DMS53 treated with DMSO at 0.1 percent for 48 hours (cell line): ENCODE data around the gene MAP2K4.

Experiments used
- DNase-seq: peaks from one replicate; lab custom pipeline; 2025; ENCODE audit not compliant: unreplicated experiment; lab: John Stamatoyannopoulos, UW

The MAP2K4 gene

DNA sequence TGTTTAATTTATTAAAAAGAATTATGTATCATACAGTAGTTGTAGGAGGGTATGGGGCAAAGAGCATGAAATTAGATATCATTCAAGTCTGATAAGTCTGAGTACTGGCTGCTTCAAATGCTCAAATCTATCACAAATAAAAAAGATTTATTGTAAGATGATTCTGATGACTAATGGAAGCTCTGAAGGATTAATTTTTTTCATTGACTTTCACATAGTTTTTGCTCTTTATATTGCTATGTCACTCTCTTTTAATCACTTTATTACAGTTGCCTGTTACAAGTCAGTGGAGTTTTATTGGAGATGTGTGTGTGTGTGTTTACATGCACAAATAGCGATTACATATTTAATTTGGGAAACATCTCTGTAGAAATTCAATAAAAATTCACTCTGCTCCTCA lies 15.0 kb downstream of the MAP2K4 start:
- DNase-seq, result no peak

DNA sequence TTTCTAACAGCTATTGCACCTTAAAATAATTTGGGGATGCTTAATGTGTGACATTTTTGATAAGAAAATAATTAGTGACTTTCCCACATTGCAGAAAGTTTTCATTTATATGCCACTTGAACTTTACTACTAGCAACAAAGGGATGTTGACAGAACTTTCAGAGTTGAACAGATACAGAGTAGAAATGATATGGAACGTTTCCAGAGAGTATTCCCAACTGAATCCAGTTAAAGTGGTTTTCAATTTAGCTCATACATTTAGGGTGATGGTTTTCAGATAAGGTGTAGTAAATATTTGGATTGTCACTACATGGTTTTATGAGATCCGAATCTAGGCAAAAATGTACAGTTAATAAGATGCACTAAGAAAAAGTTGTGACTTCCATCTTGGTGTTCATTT lies 17.3 kb downstream of the MAP2K4 start:
- DNase-seq, result no peak

DNA sequence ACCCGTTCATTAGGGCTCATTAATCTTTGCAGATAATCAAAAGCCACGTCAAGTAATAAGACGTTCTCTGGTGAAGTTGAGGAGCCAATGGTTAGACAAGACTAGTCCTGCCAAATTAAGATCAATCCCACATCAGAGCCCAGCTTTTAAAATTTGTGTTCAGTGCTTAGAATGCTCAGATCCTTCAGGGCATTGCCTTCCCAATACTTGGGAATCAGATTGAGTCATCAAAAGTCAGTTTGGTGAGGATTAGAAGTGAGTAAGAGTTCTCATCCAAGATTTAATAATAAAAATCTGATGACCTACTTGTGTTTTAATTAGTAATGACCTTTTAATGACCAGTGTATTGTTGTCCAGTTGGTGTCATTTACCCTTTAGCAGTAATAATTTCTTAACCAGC lies 19.8 kb downstream of the MAP2K4 start:
- no peak for DNase-seq

DNA sequence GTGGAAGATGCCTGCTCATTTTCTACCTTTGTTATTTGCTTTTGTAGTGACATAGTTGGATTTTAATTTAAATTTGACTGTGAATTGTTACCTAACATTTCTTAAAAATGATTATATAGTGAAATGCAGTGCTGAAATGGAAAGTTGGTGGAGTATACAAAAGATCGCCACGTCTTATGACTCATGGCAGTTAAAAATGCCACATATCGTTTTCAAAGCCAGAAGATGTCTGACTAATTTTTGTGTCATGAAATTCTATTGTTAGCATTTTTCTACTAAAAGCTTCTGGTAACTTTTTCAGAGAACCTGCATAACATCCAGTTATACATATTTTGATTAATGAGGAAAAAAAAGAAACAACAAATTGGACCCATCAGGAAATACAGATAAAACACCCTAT lies 20.6 kb downstream of the MAP2K4 start:
- DNase-seq, result no peak

DNA sequence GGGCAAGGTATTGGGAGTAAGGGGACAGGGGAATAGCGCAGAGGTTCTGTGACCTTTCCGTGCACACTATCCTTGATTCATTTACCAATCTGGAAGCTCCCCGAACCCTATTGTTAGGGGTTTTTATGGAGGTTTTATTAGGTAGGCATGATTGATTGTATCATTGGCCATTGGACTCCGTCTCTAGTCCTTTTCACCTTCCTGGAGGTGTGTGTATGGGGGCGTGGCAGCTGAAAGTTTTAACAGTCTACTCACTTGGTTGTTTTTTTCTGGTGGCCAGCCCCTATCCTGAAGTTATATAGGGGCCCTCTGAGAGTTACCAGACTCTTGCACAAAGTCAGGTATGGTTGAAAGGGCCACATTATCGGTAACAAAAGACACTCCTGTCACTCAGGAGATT lies 23.0 kb downstream of the MAP2K4 start:
- DNase-seq, result no peak

DNA sequence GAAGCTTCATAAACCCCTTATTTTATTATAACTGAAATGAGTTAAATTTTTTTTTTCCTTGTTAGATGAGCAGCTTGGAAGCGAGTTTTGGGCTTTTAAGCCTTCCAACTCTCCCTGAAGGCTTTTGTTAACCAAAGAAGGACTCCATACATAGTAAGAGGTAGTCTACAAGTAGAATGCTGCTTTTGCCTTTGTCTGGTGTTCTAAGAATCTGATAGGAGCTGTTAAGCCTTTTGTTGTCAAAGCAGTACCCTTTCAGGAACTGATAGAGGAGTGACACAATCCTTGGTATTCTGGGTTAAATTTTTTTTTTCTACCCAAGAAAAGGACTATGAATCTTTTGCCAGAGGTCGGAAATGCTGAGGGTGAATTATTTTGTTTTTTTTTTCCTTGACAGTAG lies 26.1 kb downstream of the MAP2K4 start:
- no peak for DNase-seq

DNA sequence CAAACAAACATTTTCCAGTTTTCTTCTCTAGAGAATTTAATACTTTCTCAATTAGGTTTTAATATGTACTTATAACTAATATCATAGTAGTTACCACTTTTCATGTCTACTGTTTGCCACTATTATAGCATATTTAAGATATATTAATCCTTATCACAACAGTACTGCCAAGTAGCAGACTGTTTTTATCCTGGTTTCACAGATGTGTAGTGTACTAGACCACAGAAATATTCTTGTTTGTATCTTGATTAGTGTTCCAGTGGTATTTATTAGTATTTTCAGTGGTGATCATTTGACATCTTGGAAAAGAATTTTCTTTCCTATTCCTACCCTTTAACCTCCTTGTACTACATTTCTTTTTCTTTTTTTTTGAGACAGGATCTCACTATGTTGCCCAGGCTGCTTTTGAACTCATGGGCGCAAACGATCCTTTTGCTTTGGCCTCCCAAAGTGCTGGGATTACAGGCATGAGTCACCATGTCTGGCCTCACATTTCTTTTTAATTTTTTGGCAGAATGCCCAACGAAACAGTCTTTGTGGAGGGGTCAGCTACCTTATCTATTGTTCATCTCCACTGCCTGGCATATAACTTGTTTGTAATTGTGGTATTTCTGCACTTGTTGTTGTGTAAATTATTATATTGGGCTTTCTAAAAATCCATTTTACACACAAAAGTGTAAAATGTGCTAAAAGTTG lies 27.2 kb downstream of the MAP2K4 start:
- no peak for DNase-seq

DNA sequence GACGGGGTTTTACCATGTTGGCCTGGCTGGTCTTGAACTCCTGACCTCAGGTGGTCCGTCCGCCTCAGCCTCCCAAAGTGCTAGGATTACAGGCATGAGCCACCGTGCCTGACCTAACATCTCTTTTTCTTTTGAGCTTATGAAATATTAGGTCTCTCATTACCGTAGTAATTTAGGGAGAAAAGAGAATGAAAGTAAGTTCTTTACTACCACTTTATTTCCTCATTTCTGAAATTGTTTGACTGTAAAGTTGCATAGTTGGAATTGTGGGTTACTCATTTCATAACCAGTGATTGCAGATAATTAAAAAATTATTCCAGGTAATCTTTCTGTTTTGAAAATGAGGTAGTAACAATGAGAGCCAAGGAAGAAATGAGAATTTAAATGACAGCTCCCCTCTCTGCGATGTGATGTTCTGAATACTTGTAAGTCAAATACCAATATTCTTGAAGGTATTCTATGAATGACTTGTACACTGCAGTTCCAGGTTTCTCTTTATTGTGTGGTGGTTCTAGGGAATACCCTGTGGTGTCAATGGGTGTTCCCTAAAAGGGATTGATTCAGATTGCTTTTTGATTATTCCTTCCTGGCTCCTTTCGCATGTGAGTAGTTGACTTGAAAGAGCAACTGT lies 28.3 kb downstream of the MAP2K4 start:
- no peak for DNase-seq

DNA sequence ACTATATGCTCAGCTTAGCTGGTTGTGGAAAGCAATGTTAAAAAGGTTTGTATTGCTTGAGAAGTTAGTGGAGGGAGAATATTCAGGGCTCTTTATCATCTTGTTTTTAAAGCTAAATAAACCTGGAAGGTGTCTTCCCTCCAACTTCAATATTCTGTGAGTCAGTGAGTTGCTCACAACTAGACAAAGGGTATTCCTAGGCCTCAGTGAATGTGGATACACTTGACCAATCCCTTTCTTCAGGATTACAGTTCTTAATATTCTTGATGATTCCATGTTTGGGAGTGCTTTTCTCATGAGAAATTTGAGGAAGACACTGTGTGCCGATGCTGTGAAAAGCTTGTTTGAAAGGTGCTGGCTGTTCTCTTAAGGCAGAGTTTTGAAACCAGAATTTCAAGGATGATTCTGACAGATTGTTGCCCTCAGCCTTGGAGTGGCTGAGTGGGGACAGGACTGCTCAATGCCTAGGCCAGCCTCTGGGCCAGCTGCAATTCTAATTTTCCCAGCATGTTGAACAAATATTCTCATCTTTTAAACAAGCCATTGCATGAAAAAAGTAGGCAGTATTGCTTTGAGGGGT lies 30.1 kb downstream of the MAP2K4 start:
- no peak for DNase-seq

DNA sequence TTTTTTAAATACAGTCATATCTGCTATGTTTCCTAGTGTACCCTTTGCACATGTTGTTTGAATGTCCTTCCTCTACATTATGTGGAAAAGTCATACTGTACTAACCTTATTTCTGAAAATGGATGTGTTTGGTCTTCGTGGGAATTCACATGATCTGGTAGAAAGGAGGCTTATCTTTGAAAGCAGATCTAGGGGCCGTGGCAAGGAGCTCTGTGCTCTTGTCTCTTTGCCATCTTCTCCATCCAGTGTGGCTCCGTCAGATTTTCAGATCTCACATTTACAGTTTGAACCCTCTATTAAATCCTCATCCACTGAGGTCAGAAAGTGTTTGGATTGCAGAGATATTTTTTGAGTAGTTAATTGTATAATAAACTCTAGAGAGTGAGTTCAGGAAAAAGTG lies 32.9 kb downstream of the MAP2K4 start:
- no peak for DNase-seq

DNA sequence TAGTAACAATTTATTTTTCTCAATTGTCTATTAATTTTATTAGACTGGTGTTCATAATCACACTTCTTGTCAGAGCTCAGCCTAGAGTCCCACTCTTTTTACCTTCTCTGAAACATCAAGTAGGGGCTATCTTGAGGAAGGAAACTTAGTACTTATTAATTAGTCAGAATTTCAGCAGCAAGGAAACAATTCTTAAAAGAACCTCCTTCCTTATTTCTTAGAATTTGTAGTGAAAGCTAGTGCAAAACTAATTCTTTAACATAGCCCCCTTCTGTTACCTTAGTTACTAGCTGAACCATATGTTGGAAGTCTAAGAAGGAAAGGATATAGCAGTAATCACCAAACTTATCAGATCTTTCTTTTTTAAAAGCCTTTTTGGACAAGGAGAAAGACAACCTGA lies 35.2 kb downstream of the MAP2K4 start:
- no peak for DNase-seq

DNA sequence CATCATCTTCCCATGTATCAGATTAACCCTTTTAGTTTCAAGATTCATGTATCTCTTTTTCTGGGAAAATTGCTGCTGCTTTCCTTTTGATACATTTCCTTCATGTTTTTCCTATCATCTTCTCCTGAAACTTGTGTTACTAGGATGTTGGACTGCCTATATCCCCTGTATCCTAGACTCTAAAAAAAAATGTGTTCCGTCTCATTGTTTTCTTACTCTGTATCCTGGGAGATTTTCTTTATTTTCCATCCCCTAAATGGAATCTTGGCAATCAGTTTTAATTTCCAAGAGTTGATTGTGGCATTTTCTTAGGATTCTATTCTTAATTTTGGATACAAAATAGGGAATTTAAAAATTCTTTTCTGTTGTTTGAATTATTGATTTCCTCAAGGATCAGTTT lies 36.8 kb downstream of the MAP2K4 start:
- DNase-seq, result no peak

DNA sequence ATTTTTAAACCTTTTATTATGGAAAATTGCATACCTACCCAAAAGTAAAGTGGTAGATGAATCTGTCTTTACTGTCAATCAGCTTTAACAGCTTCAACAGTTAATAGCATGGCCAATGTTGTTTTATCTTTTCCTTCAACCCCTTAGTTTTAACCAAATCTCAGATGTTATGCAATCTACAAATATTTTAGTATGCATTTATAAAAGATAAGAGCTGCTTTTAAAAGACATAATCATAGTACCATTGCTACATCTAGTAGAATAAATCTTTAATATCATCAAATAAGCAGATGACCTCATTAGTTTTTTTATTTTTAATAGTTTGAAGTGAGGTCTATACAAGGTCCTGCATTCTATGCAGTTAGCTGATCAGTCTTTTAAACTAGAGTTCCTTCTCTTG lies 37.9 kb downstream of the MAP2K4 start:
- no peak for DNase-seq

DNA sequence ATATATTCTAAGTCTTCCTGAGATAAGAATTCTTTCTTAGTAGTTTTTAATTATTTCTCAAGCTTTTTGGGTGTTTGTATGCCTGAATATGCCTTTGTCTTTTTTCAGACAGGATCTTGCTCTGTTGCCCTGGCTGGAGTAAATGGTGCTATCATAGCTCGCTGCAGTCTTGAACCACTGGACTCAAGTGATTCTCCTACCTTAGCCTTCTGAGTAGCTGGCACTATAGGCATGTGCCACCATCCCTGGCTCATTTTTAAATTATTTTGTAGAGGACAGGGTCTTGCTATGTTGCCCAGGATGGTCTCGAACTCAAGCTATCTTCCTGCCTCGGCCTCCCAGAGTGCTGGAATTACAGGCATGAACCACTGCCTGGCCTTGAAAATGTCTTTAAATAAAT lies 41.6 kb downstream of the MAP2K4 start:
- DNase-seq, result no peak

DNA sequence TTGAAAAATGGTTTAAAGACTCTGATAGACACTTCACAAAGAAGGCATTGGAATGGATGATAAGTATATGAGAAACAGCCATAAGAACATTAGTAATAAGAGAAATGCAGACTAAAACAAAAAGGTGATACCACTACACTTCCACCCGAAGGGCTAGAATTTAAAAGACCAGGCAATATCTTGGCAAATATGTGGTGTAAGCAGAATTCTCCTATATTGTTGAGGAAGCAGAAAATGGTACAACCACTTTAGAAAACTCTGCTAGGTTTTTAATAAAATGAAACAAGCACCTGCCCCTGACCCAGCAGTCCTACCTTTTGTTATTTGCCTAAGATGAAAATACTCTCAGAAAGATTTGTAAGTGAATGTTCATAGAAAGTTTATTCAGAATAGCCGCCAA lies 43.7 kb downstream of the MAP2K4 start:
- DNase-seq, result no peak

DNA sequence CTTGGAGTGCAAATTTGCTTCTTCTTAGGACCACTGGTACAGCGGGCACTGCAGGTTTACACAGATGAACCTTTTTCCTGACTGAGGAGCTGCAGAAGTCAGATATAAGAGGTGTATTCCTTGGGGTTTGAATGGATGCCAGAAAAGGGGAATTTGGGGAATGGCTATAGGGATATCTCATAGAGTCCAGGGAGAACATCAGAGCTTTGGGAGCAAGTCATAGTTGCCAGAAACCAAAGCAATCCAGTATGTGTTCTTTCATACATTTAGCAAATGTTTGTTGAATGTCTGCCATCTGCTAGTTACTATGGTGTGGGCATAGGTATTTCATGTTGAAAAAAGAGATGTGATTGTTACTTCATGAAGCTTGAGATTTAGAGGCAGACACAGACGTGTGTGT lies 46.8 kb downstream of the MAP2K4 start:
- DNase-seq, result no peak

DNA sequence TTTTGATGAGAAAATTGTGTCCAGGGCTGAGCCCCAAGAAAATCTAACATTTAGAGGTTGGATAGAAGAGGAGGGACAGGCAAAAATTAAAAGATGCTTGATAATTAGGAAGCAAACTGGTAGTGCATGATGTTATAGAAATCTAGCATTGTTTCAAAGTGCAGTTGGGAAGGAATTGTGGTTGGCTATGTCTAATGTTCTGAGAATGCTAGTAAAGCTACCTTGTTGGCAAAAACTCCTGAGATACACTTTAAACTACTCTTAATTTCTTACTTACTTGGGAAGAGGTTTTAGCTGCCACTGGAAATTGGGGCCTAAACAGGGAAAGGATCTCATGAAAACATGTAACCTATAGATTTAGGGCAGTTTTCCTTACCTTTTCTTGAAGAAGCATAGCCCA lies 48.3 kb downstream of the MAP2K4 start:
- no peak for DNase-seq

DNA sequence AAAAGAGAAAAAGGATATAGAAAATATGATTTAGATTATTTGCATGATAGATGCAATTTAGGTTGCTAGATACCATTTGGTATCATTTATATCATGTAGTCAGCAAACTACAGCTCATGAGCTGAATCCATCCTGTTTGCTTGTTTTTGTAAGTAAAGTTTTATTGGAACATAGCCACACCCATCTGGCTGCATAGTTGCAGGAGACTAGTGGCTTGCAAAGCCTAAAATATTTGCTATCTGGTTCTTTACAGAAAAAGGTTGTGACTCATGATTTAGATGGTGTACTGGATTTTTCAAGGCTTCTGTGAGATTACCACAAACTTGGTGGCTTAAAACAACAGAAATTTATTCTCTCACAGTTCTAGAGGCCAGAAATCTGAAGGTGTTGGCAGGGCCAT lies 49.9 kb downstream of the MAP2K4 start:
- DNase-seq, result no peak

DNA sequence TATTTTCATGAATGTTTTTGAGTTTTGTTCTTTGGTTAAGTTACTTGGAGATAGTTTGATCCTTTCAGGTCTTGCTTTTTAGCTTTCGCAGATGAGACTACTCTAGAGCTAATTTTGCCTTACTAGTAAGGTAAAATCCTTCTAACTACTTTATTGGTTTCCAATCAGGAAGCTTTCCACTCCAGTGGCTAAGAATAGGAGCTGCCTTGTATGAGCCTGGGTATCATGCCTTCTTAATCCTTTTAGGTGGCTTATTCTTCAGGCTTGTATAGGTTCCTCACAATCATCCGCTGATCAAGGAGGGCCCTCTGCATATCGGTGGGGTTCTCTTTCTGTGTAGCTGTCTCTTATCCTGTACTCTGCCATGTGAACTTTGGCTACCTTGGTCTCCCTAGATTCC lies 53.7 kb downstream of the MAP2K4 start:
- DNase-seq, result no peak

DNA sequence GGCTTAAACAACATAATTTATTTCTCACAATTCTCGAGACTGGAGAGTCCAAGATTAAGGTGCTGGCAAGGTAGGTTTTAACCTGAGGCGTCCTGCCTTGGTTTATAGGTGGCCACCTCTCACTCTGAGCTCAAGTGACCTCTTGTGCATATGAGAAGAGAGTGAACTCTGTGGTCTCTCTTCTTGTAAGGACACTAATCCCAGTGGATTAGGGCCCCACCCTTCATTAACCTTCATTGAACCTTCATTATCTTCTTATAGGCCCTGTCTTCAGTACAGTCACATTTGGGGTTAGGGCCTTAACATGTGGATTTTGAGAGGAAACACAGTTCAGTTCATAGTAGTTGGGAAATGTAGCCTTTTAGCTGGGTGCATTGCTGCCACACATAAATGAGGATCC lies 57.1 kb downstream of the MAP2K4 start:
- no peak for DNase-seq

DNA sequence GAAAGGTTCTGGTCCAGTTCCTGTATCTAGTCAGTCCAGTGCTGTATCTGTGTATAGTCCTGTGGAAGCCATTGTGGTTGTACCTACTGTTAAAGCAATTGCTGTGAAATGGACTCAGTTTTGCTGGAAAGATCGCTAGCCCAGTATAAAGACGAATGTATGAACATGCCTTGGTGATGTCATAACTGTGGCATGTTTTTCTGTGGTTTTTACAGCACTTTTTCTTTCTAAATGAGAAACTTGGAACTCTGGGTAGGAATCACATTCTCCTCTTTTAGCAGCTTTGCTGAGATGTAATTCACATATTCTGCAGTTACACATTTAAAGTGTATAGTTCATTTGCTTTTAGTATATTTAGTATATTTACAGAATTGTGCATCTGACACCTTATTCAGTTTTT lies 58.1 kb downstream of the MAP2K4 start:
- no peak for DNase-seq

DNA sequence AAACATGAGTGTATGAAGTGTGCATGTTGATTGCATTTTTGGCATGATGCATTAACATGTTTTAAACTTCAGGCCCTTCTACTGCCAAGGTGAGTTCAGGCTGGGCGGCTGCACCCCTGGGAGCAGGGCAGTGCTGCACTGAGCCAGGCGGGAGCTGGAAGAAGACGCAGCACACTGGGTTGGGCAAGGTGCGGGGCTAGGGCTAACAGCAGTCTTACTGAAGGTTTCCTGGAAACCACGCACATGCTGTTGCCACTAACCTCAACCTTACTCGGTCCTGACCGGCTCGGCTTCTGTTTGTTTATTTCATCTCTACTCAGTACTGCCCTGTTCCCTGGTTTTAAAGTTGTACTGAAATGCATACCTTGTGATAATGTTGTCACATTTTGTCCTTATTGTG lies 61.0 kb downstream of the MAP2K4 start:
- DNase-seq, result no peak
